ENCODE data around the gene PEMT.
"Not testable (repeated sequence)": the region's sequence is repeated elsewhere in the genome, so short reads cannot be mapped to it uniquely, and the experiment has no call there.

PEMT gene

DNA sequence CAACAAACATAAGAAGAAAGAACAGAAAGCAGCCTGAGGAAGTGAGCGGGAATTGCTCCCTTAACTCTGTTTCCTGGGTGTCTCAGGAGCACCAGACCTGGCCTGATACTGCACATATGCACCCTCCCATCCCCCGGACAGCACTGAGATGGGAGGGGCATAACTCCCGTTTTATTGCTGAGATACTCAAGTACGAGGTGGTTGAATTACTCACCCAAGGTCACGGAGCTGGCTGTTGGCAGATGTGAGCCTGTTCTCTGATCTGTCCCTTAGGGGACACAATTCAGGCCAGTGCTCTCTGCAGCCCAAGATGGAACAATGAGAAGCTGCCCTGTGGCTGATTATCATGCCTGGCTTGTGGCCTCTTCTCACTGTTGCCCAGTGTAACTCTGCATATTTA, 123.8 kb downstream of the PEMT start:
- Histone ChIP-seq H3K36me3 (ENCODE audit: control insufficient read depth, insufficient read depth, low read length) (no peaks in the 10 kb centered on the region), H3K4me3 (ENCODE audit: low read length) (no peak overlapping the region), H3K27me3 (ENCODE audit: control insufficient read depth, insufficient read depth, low read length) (peaks cover 11% of the 10 kb centered on the region), H3K9me3 (ENCODE audit: control insufficient read depth, low read length) (no peaks in the 10 kb centered on the region), H3K9ac (ENCODE audit: low read length) (no peak overlapping the region), H3K4me1 (ENCODE audit: control insufficient read depth, insufficient read depth, low read length) (no peaks in the 10 kb centered on the region)

DNA sequence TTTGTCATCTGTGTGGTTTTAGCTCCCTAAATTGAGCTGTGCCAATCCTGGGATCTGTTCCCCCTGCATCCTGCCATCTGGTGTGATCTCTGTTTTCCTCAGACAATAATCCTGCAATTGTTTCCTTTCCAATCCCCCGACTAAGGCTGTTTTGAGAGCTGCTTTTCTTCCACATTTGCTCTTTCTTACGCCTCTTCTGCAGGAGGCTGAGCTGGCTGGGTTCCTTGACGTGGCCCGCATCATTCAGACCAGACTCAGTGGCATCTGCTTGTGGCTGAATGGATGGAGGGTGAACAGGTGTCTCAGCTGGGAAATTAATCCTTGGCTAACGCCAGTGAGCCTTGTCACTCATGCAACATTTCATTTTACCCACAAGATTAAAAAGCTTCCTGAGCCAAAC, 124.5 kb downstream of the PEMT start:
- no peak overlapping the region for H3K9ac ChIP-seq (ENCODE audit: low read length)
- H3K4me1 ChIP-seq (ENCODE audit: control insufficient read depth, insufficient read depth, low read length) = no peaks in the 10 kb centered on the region
- H3K4me3 ChIP-seq (ENCODE audit: low read length) = no peak overlapping the region
- no peaks in the 10 kb centered on the region for H3K36me3 ChIP-seq (ENCODE audit: control insufficient read depth, insufficient read depth, low read length)
- H3K9me3 ChIP-seq (ENCODE audit: control insufficient read depth, low read length) = no peaks in the 10 kb centered on the region
- peaks cover 11% of the 10 kb centered on the region for H3K27me3 ChIP-seq (ENCODE audit: control insufficient read depth, insufficient read depth, low read length)

DNA sequence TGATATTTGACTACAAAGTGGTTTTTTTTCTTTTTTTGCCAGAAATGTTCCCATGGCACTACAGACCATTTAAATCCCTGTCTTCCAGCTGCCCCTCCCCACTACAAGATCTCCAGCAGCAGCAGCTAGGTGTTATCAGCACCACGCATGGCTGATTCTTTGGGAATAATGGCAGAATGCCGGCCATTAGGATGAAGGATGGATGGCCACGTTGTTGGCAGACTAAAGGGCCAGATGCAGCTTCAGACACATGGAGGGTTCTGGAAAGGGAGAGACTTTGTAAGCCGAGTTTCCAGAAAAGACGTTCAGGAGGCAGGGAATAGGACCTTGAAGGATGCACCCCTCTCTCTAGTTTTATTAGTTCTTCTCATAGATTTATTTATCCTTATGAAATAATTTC, 125.0 kb downstream of the PEMT start:
- Histone ChIP-seq H3K27me3 (ENCODE audit: control insufficient read depth, insufficient read depth, low read length) (peaks cover 11% of the 10 kb centered on the region), H3K36me3 (ENCODE audit: control insufficient read depth, insufficient read depth, low read length) (no peaks in the 10 kb centered on the region), H3K4me3 (ENCODE audit: low read length) (no peak overlapping the region), H3K4me1 (ENCODE audit: control insufficient read depth, insufficient read depth, low read length) (no peaks in the 10 kb centered on the region), H3K9ac (ENCODE audit: low read length) (no peak overlapping the region), H3K9me3 (ENCODE audit: control insufficient read depth, low read length) (no peaks in the 10 kb centered on the region)

DNA sequence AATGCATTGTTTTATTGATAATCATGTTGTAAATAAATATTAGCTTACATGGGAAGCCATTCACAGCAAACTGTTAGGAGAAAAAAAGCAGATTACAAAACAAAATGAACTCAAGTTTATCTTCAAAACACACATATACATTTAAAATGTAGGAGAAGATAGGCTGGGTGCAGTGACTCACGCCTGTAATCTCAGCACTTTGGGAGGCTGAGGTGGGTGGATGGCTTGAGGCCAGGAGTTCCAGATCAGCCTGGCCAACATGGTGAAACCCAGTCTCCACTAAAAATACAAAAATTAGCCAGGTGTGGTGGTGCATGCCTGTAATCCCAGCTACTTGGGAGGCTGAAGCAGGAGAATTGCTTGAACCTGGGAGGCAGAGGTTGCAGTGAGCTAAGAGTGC, 125.6 kb downstream of the PEMT start:
- H3K36me3 ChIP-seq (ENCODE audit: control insufficient read depth, insufficient read depth, low read length); H3K9ac ChIP-seq (ENCODE audit: low read length); H3K4me1 ChIP-seq (ENCODE audit: control insufficient read depth, insufficient read depth, low read length); H3K27me3 ChIP-seq (ENCODE audit: control insufficient read depth, insufficient read depth, low read length); H3K4me3 ChIP-seq (ENCODE audit: low read length); H3K9me3 ChIP-seq (ENCODE audit: control insufficient read depth, low read length): not testable (repeated sequence)

DNA sequence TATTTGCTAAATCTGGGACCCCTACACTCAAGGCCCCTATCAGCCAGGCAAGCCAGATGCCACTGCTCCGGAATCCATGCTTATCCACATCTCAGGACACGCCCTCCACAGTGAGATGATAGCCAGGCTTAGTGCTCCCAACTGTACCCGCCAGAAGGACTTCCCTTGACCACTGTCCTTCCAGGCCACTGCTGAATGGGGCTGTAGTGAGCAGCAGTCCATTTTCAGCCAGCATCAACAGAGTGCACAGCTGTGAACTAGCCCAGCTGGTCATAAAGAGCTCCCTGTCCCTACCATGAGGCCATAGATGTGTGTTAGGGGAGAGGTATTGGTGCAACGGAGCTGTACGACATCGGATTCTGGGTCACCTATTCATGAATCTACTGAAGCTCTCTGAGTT, 127.7 kb downstream of the PEMT start:
- Histone ChIP-seq H3K9me3 (ENCODE audit: control insufficient read depth, low read length) (no peaks in the 10 kb centered on the region), H3K27me3 (ENCODE audit: control insufficient read depth, insufficient read depth, low read length) (no peaks in the 10 kb centered on the region), H3K9ac (ENCODE audit: low read length) (no peak overlapping the region), H3K4me3 (ENCODE audit: low read length) (no peak overlapping the region), H3K4me1 (ENCODE audit: control insufficient read depth, insufficient read depth, low read length) (no peaks in the 10 kb centered on the region), H3K36me3 (ENCODE audit: control insufficient read depth, insufficient read depth, low read length) (no peaks in the 10 kb centered on the region)

DNA sequence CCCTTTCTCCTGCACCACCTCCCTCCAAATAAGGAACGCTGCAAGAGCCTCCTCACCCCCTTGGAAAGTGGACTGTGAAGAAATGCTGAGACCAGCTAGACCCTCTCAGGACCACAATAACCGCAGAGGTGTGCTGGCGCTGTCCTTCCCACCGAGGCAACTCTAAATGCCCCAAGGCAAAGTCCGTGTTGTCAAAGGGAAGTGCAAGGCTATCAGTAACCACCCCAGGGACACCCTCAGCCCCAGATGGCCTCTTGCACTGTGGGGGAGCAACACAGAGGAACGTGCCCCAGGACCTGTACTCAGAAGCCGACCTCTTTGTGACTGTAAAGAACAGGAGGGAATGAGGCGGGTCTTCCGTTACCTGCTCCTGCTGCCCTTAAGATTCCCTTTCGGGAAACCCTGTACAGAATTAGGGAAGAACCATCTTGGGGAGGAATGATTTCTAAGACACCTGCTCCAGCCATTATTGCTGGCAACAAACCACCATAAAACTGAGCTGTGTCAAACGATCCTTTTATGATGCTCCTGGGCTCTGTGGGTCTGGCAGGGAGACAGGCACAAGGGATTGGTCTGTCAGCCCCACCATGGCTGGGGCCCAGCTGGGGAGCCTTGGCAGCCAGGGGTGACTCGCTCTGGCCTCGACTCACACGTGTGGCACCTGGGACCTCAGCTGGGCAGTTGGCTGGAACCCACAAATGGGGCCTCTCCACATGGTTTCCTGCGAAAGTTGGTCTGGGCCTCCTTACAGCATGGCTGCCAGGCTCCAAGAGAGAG, 129.3 kb downstream of the PEMT start:
- Histone ChIP-seq H3K9me3 (ENCODE audit: control insufficient read depth, low read length) (no peaks in the 10 kb centered on the region), H3K4me1 (ENCODE audit: control insufficient read depth, insufficient read depth, low read length) (no peaks in the 10 kb centered on the region), H3K9ac (ENCODE audit: low read length) (no peak overlapping the region), H3K27me3 (ENCODE audit: control insufficient read depth, insufficient read depth, low read length) (no peaks in the 10 kb centered on the region), H3K36me3 (ENCODE audit: control insufficient read depth, insufficient read depth, low read length) (no peaks in the 10 kb centered on the region), H3K4me3 (ENCODE audit: low read length) (no peak overlapping the region)

DNA sequence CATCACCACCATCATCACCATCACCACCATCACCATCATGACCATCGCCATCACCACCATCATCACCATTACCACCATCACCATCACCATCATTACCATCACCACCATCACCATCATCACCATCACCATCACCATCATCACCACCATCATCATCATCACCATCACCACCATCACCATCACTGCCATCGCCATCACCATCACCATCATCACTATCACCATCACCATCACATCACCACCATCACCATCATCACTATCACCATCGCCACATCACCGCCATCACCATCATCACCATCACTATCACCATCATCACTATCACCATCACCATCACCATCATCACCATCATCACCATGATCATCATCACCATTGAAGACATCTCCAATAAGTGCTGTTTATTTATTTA, 131.5 kb downstream of the PEMT start:
- no peaks in the 10 kb centered on the region for H3K4me1 ChIP-seq (ENCODE audit: control insufficient read depth, insufficient read depth, low read length)
- no peaks in the 10 kb centered on the region for H3K9me3 ChIP-seq (ENCODE audit: control insufficient read depth, low read length)
- H3K27me3 ChIP-seq (ENCODE audit: control insufficient read depth, insufficient read depth, low read length) = no peaks in the 10 kb centered on the region
- no peaks in the 10 kb centered on the region for H3K36me3 ChIP-seq (ENCODE audit: control insufficient read depth, insufficient read depth, low read length)
- H3K4me3 ChIP-seq (ENCODE audit: low read length) = no peak overlapping the region
- no peak overlapping the region for H3K9ac ChIP-seq (ENCODE audit: low read length)

DNA sequence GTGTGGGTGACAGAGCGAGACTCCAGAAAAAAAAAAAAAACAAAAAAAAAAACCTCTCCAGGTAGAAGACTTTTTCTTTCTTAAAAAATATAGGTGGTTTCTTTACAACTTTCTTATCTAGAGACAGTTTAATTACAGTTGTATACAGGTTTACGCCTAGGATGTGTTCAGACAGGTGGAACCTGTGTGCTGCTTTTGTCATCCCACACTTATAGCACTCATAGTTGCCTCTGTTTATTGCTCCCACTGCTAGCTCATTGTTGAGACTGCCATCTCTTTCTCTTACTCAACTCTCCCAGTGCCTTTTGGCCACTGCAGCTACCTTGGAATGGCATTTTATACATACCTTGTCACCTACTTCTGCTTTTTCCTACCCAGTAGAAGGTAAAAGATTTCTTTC, 133.8 kb downstream of the PEMT start:
- no peaks in the 10 kb centered on the region for H3K4me1 ChIP-seq (ENCODE audit: control insufficient read depth, insufficient read depth, low read length)
- H3K27me3 ChIP-seq (ENCODE audit: control insufficient read depth, insufficient read depth, low read length) = no peaks in the 10 kb centered on the region
- no peaks in the 10 kb centered on the region for H3K9me3 ChIP-seq (ENCODE audit: control insufficient read depth, low read length)
- no peak overlapping the region for H3K9ac ChIP-seq (ENCODE audit: low read length)
- H3K36me3 ChIP-seq (ENCODE audit: control insufficient read depth, insufficient read depth, low read length) = no peaks in the 10 kb centered on the region
- no peak overlapping the region for H3K4me3 ChIP-seq (ENCODE audit: low read length)

DNA sequence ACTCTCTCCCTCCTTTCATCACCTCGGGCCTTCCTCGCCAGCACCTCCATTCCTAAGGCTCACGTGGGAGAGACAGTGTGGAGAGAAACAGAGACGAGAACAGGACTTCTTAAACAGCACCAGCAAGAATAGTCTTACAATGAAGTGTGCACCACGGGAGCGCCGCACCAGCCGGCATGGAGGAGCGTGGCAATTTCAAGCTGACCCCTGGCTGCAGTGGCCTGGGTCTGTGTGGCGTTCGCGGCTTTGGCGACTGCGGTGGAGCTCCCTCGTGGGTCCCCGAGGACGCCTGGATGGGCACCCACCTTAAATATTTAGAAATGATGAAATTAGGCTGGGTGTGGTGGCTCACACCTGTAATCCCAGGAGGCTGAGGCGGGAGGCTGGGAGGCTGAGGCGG, 135.3 kb downstream of the PEMT start:
- no peaks in the 10 kb centered on the region for H3K36me3 ChIP-seq (ENCODE audit: control insufficient read depth, insufficient read depth, low read length)
- H3K9me3 ChIP-seq (ENCODE audit: control insufficient read depth, low read length) = no peaks in the 10 kb centered on the region
- H3K4me1 ChIP-seq (ENCODE audit: control insufficient read depth, insufficient read depth, low read length) = no peaks in the 10 kb centered on the region
- no peaks in the 10 kb centered on the region for H3K27me3 ChIP-seq (ENCODE audit: control insufficient read depth, insufficient read depth, low read length)
- H3K4me3 ChIP-seq (ENCODE audit: low read length) = no peak overlapping the region
- H3K9ac ChIP-seq (ENCODE audit: low read length) = no peak overlapping the region

Measured in mucosa of stomach (tissue), 1 donor.